Body of pancreas (tissue), 4 donors: ENCODE results near the gene KRT86. TPM values are rescaled to one million over a fixed set of nuclear protein-coding genes. Genes with fewer than 3 reads are reported as not detected.

Source experiments
- ATAC-seq: fragments of 150-250 bp; one replicate; pipeline ENCODE4 v1.9.1; 2016
- DNase-seq, 4 donors: peaks; one replicate each; pipeline ENCODE4 v3.0.0-alpha.2; 2019
- H3K27ac ChIP-seq, 4 donors: fragments of 200-600 bp; sonication (generic); 1 replicate in 3 of 4; 2 replicates in 1 of 4; pipeline versions ENCODE4 v1.5.1 to v1.6.1; 2016 to 2019; ENCODE audit warnings: mild to moderate bottlenecking in 1 of 4, mixed read lengths in 1 of 4, moderate library complexity in 1 of 4
- H3K27me3 ChIP-seq, 2 donors: fragments of 200-600 bp; sonication (generic); one replicate each; pipeline ENCODE4 v1.6.0; 2016; ENCODE audit warnings: mild to moderate bottlenecking in 1 of 2
- H3K36me3 ChIP-seq, 2 donors: fragments of 200-600 bp; sonication (generic); replicated peaks in 1 of 2; 2 replicates each; pipeline ENCODE4 v1.5.1; 2016; ENCODE audit warnings: low read depth in 2 of 2; ENCODE audit not compliant: insufficient read depth in 1 of 2
- H3K4me1 ChIP-seq: fragments of 200-600 bp; sonication (generic); one replicate; pipeline ENCODE4 v1.6.0; 2016
- H3K4me3 ChIP-seq, 2 donors: fragments of 200-600 bp; sonication (generic); 1 replicate in 1 of 2; 2 replicates in 1 of 2; pipeline ENCODE4 v1.5.1; 2016 to 2019
- H3K9me3 ChIP-seq, 3 donors: fragments of 200-600 bp; sonication (generic); 1 replicate in 2 of 3; 2 replicates in 1 of 3; pipeline ENCODE4 v1.5.1; 2016
- CTCF ChIP-seq, 7 experiments: fragments of 450-650 bp in 4 of 7; fragments of 200-600 bp in 3 of 7; sonication (generic) in 3 of 7; IDR thresholded peaks; one replicate each; pipeline ENCODE4 v1.5.1; 2016 to 2019; ENCODE audit warnings: antibody characterized with exemption in 7 of 7
- POLR2A ChIP-seq, 3 donors: fragments of 450-650 bp; IDR thresholded peaks; one replicate each; pipeline ENCODE4 v1.6.1; 2016; ENCODE audit warnings: antibody characterized with exemption in 3 of 3, mild to moderate bottlenecking in 2 of 3
- WGBS, 2 donors: methylation state at CpG; one replicate each; pipeline ENCODE4 v1.1.5; 2017; 5-methylcytosine and 5-hydroxymethylcytosine counted together
- intact Hi-C: fragments of 100-400 bp; cut with DNase I; formaldehyde crosslinking; loops from one replicate; pipeline ENCODE4 v1.15.1; 2023
- total RNA-seq, 2 donors: library from RNA; depleted of rRNA; stranded (reverse); fragments of >200 nt; gene quantifications; one replicate each; pipeline ENCODE4 v1.1.0, GENCODE V29; 2016

The KRT86 gene
- total RNA-seq, 2 donors from 2014 or later = 1.8 to 8.6 TPM

GRCh38 chr12:52305921-52306705 is 31.7 kb downstream of the KRT86 start:
- 54 to 75% methylated on average over 5 to 7 of the region's 11 CpGs for WGBS, 2 donors
- no peak for ATAC-seq
- no peaks in the 10 kb centered on the region for H3K27me3 ChIP-seq
- H3K36me3 ChIP-seq = no peaks in the 10 kb centered on the region
- DNase-seq = peak in 1 of 4 donors; percentile 33
- TF ChIP-seq POLR2A (IDR thresholded peaks at IDR 0.05) = no peak
- peak in 5 of 7 experiments; percentile 28 to 53 (median 43) for TF ChIP-seq CTCF (IDR thresholded peaks at IDR 0.05)
- H3K27ac ChIP-seq = no peak overlapping the region
- H3K4me1 ChIP-seq = peaks cover 14% of the 10 kb centered on the region
- intact Hi-C loops = no loop called here
- no peak overlapping the region for H3K4me3 ChIP-seq
- no peaks in the 10 kb centered on the region for H3K9me3 ChIP-seq

- Histone ChIP-seq H3K4me3 (no peak overlapping the region), H3K27ac (no peak overlapping the region), H3K9me3 (no peaks in the 10 kb centered on the region), H3K27me3 (no peaks in the 10 kb centered on the region), H3K4me1 (peaks cover 14% of the 10 kb centered on the region), H3K36me3 (no peaks in the 10 kb centered on the region)
- no peak for TF ChIP-seq POLR2A (IDR thresholded peaks at IDR 0.05)
- TF ChIP-seq CTCF (IDR thresholded peaks at IDR 0.05) = no peak
- intact Hi-C loops = no loop called here
- 91 to 93% methylated on average over 2 of the region's 2 CpGs for WGBS, 2 donors
- ATAC-seq (no peak), DNase-seq (no peak)
These were observed 32.3 kb downstream of the KRT86 start for GRCh38 chr12:52306731-52307130.

GRCh38 chr12:52307836-52308805 is 33.7 kb downstream of the KRT86 start:
- peak overlapping the region in 3 of 4 donors; percentile 27 to 38 (median 30) for H3K27ac ChIP-seq
- DNase-seq = peak; percentile 61 to 74 (median 66)
- TF ChIP-seq CTCF (IDR thresholded peaks at IDR 0.05) (peak in 5 of 7 experiments; percentile 12 to 46 (median 43)), POLR2A (IDR thresholded peaks at IDR 0.05) (peak; percentile 58 to 65 (median 61))

GRCh38 chr12:52308806-52309425 is 34.5 kb downstream of the KRT86 start:
- Histone ChIP-seq H3K27me3 (no peaks in the 10 kb centered on the region), H3K27ac (peak overlapping the region in 1 of 4 donors; percentile 27), H3K4me1 (peaks cover 14% of the 10 kb centered on the region), H3K4me3 (no peak overlapping the region), H3K9me3 (no peaks in the 10 kb centered on the region), H3K36me3 (no peaks in the 10 kb centered on the region)
- intact Hi-C loops = no loop called here
- 59 to 67% methylated on average over 15 of the region's 15 CpGs for WGBS, 2 donors
- no peak for DNase-seq
- no peak for TF ChIP-seq POLR2A (IDR thresholded peaks at IDR 0.05)
- no peak for TF ChIP-seq CTCF (IDR thresholded peaks at IDR 0.05)
- peak; percentile 19 for ATAC-seq

More at GRCh38 chr12:52307836-52308805, 33.7 kb downstream of the KRT86 start:
- WGBS, 2 donors = 8 to 31% methylated on average over 31 to 70 of the region's 71 CpGs
- Histone ChIP-seq H3K27me3 (no peaks in the 10 kb centered on the region), H3K9me3 (no peaks in the 10 kb centered on the region), H3K36me3 (no peaks in the 10 kb centered on the region), H3K4me3 (no peak overlapping the region), H3K4me1 (peaks cover 14% of the 10 kb centered on the region)
- intact Hi-C loops = no loop called here
- ATAC-seq = peak; percentile 92
